Lower lobe of right lung (tissue), 2 donors: Measurements from ENCODE around the gene SHE. TPM values are rescaled to one million over a fixed set of nuclear protein-coding genes. Genes with fewer than 3 reads are reported as not detected.
A peak's percentile ranks its signal among the peaks of the same experiment; 100 is the strongest.

Experiments
- ATAC-seq, 2 donors: fragments of 200-7000 bp; cut with Tn5 transposase; one replicate each; pipeline ENCODE4 v1.9.1; 2020 to 2022; ENCODE audit warnings: mild to moderate bottlenecking in 2 of 2, moderate library complexity in 2 of 2
- DNase-seq: peaks from one replicate; pipeline ENCODE4 v3.0.0-alpha.2; 2020
- H3K27ac ChIP-seq: fragments of 200-600 bp; one replicate; pipeline ENCODE4 v1.8.0; 2022
- H3K27me3 ChIP-seq: fragments of 200-600 bp; one replicate; pipeline ENCODE4 v1.8.0; 2022; ENCODE audit warnings: low read depth
- H3K36me3 ChIP-seq: fragments of 200-600 bp; one replicate; pipeline ENCODE4 v1.8.0; 2022; ENCODE audit warnings: mild to moderate bottlenecking
- H3K4me1 ChIP-seq: fragments of 200-600 bp; one replicate; pipeline ENCODE4 v1.8.0; 2022
- H3K4me3 ChIP-seq: fragments of 200-600 bp; one replicate; pipeline ENCODE4 v1.8.0; 2022; ENCODE audit warnings: mild to moderate bottlenecking
- H3K9me3 ChIP-seq: fragments of 200-600 bp; one replicate; pipeline ENCODE4 v1.8.0; 2022
- CTCF ChIP-seq: fragments of 200-600 bp; IDR thresholded peaks from one replicate; pipeline ENCODE4 v1.8.0; 2022; ENCODE audit warnings: antibody characterized with exemption, mild to moderate bottlenecking
- intact Hi-C: fragments of 100-400 bp; cut with DNase I; formaldehyde crosslinking; loops from one replicate; pipeline ENCODE4 v1.11.0; 2022
- total RNA-seq: library from RNA; stranded (reverse); fragmentation: NEBNext Ultra II Directional; extraction: Animal tissue kit (Norgen Biotek cat#: 25700); gene quantifications from one replicate; pipeline ENCODE4 v1.2.1, GENCODE V29; 2021
- donor health status: DM: no; HTN: yes; CAD: no; lungs with severe emphysema.

The SHE gene
- total RNA-seq, 1 donor from 2014 or later: 40.1 TPM

GRCh38 chr1:154497026-154497806 is 5.0 kb downstream of the SHE start:
- no peak for TF ChIP-seq CTCF
- Histone ChIP-seq H3K27me3 (peaks cover 12% of the 10 kb centered on the region), H3K9me3 (no peaks in the 10 kb centered on the region), H3K36me3 (peaks cover 19% of the 10 kb centered on the region), H3K4me1 (peaks cover 73% of the 10 kb centered on the region), H3K4me3 (peak overlapping the region; percentile 10), H3K27ac (peak overlapping the region; percentile 64)
- DNase-seq (peak; percentile 56), ATAC-seq (peak; percentile 48 to 53)
- intact Hi-C loops: loop anchor here (10.0 kb wide), 1 partner anchor 48 kb away; no protein-coding TSS in a partner anchor

DNA sequence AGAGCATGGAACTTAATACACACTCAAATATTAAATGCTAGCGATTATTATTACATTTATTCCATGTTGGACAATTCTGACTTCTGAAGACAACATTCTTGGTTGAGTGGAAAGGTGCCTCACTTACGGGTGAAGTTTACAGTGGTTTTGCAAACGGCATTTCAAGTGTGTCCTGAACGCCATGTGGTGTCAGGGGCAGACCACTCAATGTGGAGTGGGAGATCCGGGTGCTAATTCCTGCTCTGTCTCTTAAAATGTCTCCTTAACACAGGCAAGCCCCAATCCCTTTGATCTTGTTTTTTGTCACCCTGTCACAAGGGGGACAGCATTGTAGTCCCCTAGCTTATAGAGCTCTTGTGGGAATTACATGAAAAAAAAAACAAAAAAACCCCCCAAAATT is 5.8 kb downstream of the SHE start:
- intact Hi-C loops: loop anchor here (10.0 kb wide), 1 partner anchor 48 kb away; no protein-coding TSS in a partner anchor
- peaks cover 19% of the 10 kb centered on the region for H3K36me3 ChIP-seq
- H3K27me3 ChIP-seq: peaks cover 5% of the 10 kb centered on the region
- H3K4me1 ChIP-seq: peaks cover 78% of the 10 kb centered on the region
- DNase-seq (no peak), ATAC-seq (peak; percentile 41 to 72)
- no peak overlapping the region for H3K4me3 ChIP-seq
- TF ChIP-seq CTCF: no peak
- no peaks in the 10 kb centered on the region for H3K9me3 ChIP-seq
- H3K27ac ChIP-seq: peak overlapping the region; percentile 64

GRCh38 chr1:154495496-154496273 is 6.5 kb downstream of the SHE start:
- H3K9me3 ChIP-seq: no peaks in the 10 kb centered on the region
- TF ChIP-seq CTCF: no peak
- intact Hi-C loops: loop anchor here (10.0 kb wide), 1 partner anchor 49 kb away; no protein-coding TSS in a partner anchor
- peaks cover 19% of the 10 kb centered on the region for H3K36me3 ChIP-seq
- no peak overlapping the region for H3K4me3 ChIP-seq
- H3K27ac ChIP-seq: peak overlapping the region; percentile 47
- DNase-seq (no peak), ATAC-seq (no peak)
- H3K27me3 ChIP-seq: no peaks in the 10 kb centered on the region
- H3K4me1 ChIP-seq: peaks cover 80% of the 10 kb centered on the region

GRCh38 chr1:154493276-154493675 is 8.9 kb downstream of the SHE start:
- ATAC-seq: peak; percentile 64 to 74
- peak; percentile 57 for DNase-seq
- H3K27me3 ChIP-seq: no peaks in the 10 kb centered on the region
- peak overlapping the region; percentile 47 for H3K27ac ChIP-seq
- peak overlapping the region; percentile 9 for H3K4me3 ChIP-seq
- H3K9me3 ChIP-seq: no peaks in the 10 kb centered on the region
- no peak for TF ChIP-seq CTCF
- intact Hi-C loops: loop anchor here (10.0 kb wide), 1 partner anchor 52 kb away; no protein-coding TSS in a partner anchor
- H3K36me3 ChIP-seq: peaks cover 15% of the 10 kb centered on the region
- H3K4me1 ChIP-seq: peaks cover 84% of the 10 kb centered on the region

- DNase-seq (no peak), ATAC-seq (no peak)
- Histone ChIP-seq H3K9me3 (no peaks in the 10 kb centered on the region), H3K4me1 (peaks cover 81% of the 10 kb centered on the region), H3K36me3 (peaks cover 17% of the 10 kb centered on the region), H3K27ac (peak overlapping the region; percentile 47), H3K4me3 (no peak overlapping the region), H3K27me3 (no peaks in the 10 kb centered on the region)
- TF ChIP-seq CTCF: no peak
- intact Hi-C loops: loop anchor here (10.0 kb wide), 1 partner anchor 53 kb away; no protein-coding TSS in a partner anchor
Measured at GRCh38 chr1:154492115-154492514, 10.1 kb downstream of the SHE start.
